Right atrium auricular region (tissue), 2 donors: Measurements from ENCODE around the gene HERC2. TPM values are rescaled to one million over a fixed set of nuclear protein-coding genes. Genes with fewer than 3 reads are reported as not detected.

ENCODE experiments used
- DNase-seq: peaks from one replicate; pipeline ENCODE4 v3.0.0-alpha.2; 2019; ENCODE audit warnings: low spot score
- H3K27ac ChIP-seq, 2 donors: fragments of 200-600 bp; sonication (generic); 1 replicate in 1 of 2; 2 replicates in 1 of 2; pipeline ENCODE4 v1.5.1; 2016 to 2019
- H3K27me3 ChIP-seq, 2 donors: fragments of 200-600 bp; sonication (generic); one replicate each; pipeline versions ENCODE4 v1.5.1 to v1.6.0; 2017 to 2019
- H3K36me3 ChIP-seq: fragments of 200-600 bp; sonication (generic); one replicate; pipeline ENCODE4 v1.5.1; 2016
- H3K4me1 ChIP-seq, 2 donors: fragments of 200-600 bp; sonication (generic); one replicate each; pipeline versions ENCODE4 v1.5.1 to v1.6.0; 2017 to 2019
- H3K4me3 ChIP-seq, 2 donors: fragments of 200-600 bp; sonication (generic); 1 replicate in 1 of 2; 2 replicates in 1 of 2; pipeline ENCODE4 v1.5.1; 2017 to 2019; ENCODE audit warnings: mild to moderate bottlenecking in 1 of 2, moderate library complexity in 1 of 2
- H3K9me3 ChIP-seq, 2 donors: fragments of 200-600 bp; sonication (generic); one replicate each; pipeline ENCODE4 v1.5.1; 2019
- CTCF ChIP-seq, 2 donors: fragments of 200-600 bp; sonication (generic); IDR thresholded peaks; one replicate each; pipeline ENCODE4 v1.5.1; 2019; ENCODE audit warnings: antibody characterized with exemption in 2 of 2
- total RNA-seq, 2 donors: library from RNA; depleted of rRNA; stranded (reverse); fragments of >200 nt; gene quantifications; one replicate each; pipeline ENCODE4 v1.1.0, GENCODE V29; 2016

The HERC2 gene
- total RNA-seq, 2 donors from 2014 or later: 50.8 to 62.4 TPM

- peaks cover 64% of the 10 kb centered on the region for H3K36me3 ChIP-seq
- H3K9me3 ChIP-seq: no peaks in the 10 kb centered on the region
- TF ChIP-seq CTCF (IDR thresholded peaks at IDR 0.05): no peak
- no peak overlapping the region for H3K27ac ChIP-seq
- H3K4me3 ChIP-seq: no peak overlapping the region
- H3K27me3 ChIP-seq: no peaks in the 10 kb centered on the region
- peak; percentile 32 for DNase-seq
- H3K4me1 ChIP-seq: peaks cover 0 to 7% of the 10 kb centered on the region in 2 donors
These were observed 190.0 kb downstream of the HERC2 start for GRCh38 chr15:28131946-28132345.

- H3K36me3 ChIP-seq: peaks cover 65% of the 10 kb centered on the region
- no peak overlapping the region for H3K27ac ChIP-seq
- H3K27me3 ChIP-seq: no peaks in the 10 kb centered on the region
- no peak for DNase-seq
- peaks cover 0 to 7% of the 10 kb centered on the region in 2 donors for H3K4me1 ChIP-seq
- TF ChIP-seq CTCF (IDR thresholded peaks at IDR 0.05): no peak
- H3K9me3 ChIP-seq: no peaks in the 10 kb centered on the region
- no peak overlapping the region for H3K4me3 ChIP-seq
These were observed 190.6 kb downstream of the HERC2 start for GRCh38 chr15:28131400-28131799.

GRCh38 chr15:28130651-28131050 lies 191.3 kb downstream of the HERC2 start:
- no peak for DNase-seq
- no peaks in the 10 kb centered on the region for H3K27me3 ChIP-seq
- no peak for TF ChIP-seq CTCF (IDR thresholded peaks at IDR 0.05)
- H3K36me3 ChIP-seq: peaks cover 64% of the 10 kb centered on the region
- H3K4me1 ChIP-seq: peaks cover 0 to 7% of the 10 kb centered on the region in 2 donors
- H3K27ac ChIP-seq: no peak overlapping the region
- H3K4me3 ChIP-seq: no peak overlapping the region
- no peaks in the 10 kb centered on the region for H3K9me3 ChIP-seq

- peak overlapping the region in 1 of 2 donors; percentile 70 for H3K27ac ChIP-seq
- no peak overlapping the region for H3K4me3 ChIP-seq
- TF ChIP-seq CTCF (IDR thresholded peaks at IDR 0.05): no peak
- no peak for DNase-seq
- no peaks in the 10 kb centered on the region for H3K9me3 ChIP-seq
- peaks cover 59% of the 10 kb centered on the region for H3K36me3 ChIP-seq
- H3K4me1 ChIP-seq: peaks cover 0 to 7% of the 10 kb centered on the region in 2 donors
- no peaks in the 10 kb centered on the region for H3K27me3 ChIP-seq
These were observed 192.6 kb downstream of the HERC2 start for GRCh38 chr15:28129231-28129848.

- Histone ChIP-seq H3K27me3 (no peaks in the 10 kb centered on the region), H3K4me1 (peaks cover 0 to 7% of the 10 kb centered on the region in 2 donors), H3K9me3 (no peaks in the 10 kb centered on the region), H3K4me3 (no peak overlapping the region), H3K27ac (peak overlapping the region; percentile 70), H3K36me3 (peaks cover 58% of the 10 kb centered on the region)
- peak; percentile 70 for DNase-seq
- no peak for TF ChIP-seq CTCF (IDR thresholded peaks at IDR 0.05)
These were observed 193.9 kb downstream of the HERC2 start for GRCh38 chr15:28128031-28128430.

- Histone ChIP-seq H3K27ac (peak overlapping the region; percentile 70), H3K27me3 (no peaks in the 10 kb centered on the region), H3K36me3 (peaks cover 60% of the 10 kb centered on the region), H3K4me3 (no peak overlapping the region), H3K4me1 (peaks cover 0 to 7% of the 10 kb centered on the region in 2 donors), H3K9me3 (no peaks in the 10 kb centered on the region)
- no peak for TF ChIP-seq CTCF (IDR thresholded peaks at IDR 0.05)
- DNase-seq: no peak
These were observed 194.9 kb downstream of the HERC2 start for GRCh38 chr15:28127036-28127435.
